ENCODE results near the gene TUT4.
"Not testable (repeated sequence)": the region's sequence is repeated elsewhere in the genome, so short reads cannot be mapped to it uniquely, and the experiment has no call there.

The TUT4 gene, protein sequence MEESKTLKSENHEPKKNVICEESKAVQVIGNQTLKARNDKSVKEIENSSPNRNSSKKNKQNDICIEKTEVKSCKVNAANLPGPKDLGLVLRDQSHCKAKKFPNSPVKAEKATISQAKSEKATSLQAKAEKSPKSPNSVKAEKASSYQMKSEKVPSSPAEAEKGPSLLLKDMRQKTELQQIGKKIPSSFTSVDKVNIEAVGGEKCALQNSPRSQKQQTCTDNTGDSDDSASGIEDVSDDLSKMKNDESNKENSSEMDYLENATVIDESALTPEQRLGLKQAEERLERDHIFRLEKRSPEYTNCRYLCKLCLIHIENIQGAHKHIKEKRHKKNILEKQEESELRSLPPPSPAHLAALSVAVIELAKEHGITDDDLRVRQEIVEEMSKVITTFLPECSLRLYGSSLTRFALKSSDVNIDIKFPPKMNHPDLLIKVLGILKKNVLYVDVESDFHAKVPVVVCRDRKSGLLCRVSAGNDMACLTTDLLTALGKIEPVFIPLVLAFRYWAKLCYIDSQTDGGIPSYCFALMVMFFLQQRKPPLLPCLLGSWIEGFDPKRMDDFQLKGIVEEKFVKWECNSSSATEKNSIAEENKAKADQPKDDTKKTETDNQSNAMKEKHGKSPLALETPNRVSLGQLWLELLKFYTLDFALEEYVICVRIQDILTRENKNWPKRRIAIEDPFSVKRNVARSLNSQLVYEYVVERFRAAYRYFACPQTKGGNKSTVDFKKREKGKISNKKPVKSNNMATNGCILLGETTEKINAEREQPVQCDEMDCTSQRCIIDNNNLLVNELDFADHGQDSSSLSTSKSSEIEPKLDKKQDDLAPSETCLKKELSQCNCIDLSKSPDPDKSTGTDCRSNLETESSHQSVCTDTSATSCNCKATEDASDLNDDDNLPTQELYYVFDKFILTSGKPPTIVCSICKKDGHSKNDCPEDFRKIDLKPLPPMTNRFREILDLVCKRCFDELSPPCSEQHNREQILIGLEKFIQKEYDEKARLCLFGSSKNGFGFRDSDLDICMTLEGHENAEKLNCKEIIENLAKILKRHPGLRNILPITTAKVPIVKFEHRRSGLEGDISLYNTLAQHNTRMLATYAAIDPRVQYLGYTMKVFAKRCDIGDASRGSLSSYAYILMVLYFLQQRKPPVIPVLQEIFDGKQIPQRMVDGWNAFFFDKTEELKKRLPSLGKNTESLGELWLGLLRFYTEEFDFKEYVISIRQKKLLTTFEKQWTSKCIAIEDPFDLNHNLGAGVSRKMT (N-terminal part only)

DNA sequence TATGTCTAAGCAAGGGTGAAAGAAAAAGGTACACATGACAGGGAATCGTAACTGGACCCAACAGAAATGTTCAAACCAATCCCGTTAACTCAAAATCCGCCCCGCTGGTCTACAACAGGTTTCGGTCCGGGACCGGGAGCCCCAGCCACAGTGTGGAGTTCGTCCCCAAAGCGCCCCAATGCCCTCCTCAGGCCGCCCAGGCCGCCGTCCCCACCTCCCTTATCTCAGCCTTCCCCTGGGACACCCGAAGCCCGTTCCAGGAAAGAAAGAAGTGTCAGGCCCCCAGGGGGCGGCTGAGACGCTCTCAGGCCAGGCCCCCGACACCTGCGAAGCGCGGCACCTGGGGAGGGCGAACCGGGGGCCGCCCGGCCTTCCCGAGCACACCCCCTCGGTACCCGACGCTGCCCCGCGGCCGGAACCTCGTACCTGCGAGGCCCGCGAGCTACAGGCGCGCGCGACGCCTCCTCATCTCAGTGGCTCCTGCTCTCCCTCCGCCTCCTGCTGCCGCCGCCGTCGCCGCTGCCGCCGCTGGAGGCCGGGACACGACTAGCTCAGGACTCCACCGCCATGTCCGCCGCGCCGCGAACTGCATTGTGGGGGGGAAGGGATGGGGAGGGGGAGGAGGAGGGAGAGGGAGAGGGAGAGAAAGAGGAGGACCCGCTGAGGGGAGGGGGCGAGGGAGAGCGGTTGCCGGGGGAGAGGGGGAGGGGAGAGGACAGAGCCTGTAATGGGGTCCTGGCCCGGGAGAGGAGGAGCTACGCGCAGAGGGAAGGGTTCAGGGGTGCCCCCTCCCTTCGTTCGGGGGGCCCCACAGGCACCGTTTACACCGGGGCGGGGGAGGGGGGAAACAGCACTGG, at the start of gene TUT4:
Gene TUT4 (minus strand): TSS at position 588 of the 857 bp plus-strand sequence. CDS start 26,812 bp downstream, outside the sequence.
- peak; percentile 53 to 55 for DNase-seq (ENCODE audit: low read depth in 2 of 2)

DNA sequence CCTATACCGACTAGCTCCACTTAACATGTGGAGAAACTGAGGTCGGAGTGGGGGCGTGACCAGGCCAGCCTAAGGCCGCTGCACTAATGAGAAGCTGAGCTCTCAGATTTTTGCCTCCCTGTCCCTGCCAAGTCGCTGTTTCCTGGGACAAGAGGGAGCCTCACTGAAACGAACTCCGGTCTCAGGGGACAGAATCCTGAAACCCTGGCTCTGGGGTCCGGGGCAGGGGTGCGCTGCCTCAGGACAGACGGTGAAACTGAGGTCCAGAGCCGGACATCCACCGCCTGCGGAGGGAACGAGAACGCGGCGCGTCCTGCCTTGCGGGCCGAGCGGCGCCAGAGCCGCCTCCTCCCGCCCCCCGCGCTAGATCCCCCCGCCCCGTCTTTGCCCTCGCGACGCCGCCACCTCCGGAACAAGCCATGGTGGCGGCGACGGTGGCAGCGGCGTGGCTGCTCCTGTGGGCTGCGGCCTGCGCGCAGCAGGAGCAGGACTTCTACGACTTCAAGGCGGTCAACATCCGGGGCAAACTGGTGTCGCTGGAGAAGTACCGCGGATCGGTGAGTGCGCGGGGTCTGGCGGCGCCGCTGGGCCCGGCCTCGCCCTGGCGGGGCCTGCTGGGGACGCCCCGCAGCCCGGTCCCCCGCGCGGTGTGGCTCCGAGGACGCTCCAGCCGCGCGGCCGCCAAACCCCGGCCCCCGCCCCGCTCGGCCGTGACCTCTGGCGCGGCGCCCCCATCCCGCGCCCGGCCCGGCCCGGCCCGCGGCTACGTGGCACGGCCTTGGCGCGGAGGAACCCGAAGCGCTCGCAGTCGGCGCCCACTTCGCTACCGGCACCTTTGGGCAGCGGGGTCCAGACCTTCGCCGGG, 49.3 kb upstream of the TUT4 start, which contains the start of gene GPX7:
Gene GPX7 (plus strand): TSS at position 381 of the 865 bp plus-strand sequence. CDS start 39 bp downstream, at position 420.
- peak in 1 of 2 experiments; percentile 23 for DNase-seq (ENCODE audit: low read depth in 2 of 2)

DNA sequence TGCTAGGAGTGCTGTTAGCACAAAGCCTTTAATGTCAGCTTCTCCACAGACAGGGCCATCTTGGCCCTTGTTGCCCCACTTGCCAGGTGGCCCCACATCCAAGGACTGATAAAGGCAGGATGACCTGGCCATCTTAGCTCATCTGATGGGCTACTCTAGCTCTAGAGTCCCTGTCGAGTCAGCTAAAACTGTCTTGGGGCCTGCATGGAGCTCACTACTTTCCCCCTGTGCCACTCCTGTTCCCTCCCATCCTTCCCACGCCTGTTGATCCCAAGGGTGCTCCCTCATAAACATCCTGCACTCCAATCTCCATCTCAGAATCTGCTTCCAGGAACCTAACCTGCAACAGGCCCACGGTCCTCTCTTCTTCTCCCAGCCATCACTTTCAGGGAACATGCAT, 48.6 kb upstream of the TUT4 start:
- DNase-seq (ENCODE audit: low read depth in 2 of 2): no peak

DNA sequence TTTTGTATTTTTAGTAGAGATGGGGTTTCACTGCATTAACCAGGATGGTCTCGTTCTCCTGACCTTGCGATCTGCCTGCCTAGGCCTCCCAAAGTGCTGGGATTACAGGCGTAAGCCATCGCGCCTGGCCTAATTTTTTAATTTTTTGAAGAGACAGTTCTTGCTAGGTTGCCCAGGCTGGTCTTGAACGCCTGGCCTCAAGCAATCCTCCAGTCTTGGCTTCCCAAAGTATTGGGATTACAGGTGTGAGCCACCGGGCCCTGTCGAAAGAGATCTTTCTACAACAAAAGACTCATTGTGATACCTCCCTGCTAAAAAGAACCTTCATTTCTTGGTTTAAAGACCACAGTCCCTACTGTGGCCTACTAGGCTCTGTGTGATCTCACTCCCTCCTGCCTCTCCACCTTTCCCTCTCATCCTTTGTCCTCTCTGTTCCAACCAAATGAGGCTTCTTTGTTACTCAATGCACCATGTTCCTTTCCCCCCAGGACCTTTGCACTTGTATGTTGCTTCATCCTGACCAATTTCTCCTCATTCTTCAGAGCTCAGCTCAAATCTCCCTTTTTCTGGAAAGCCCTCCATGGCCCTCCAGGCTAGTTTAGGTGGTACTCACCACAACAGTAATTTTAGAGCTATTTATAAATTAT, 47.8 kb upstream of the TUT4 start:
- no peak for DNase-seq (ENCODE audit: low read depth in 2 of 2)

DNA sequence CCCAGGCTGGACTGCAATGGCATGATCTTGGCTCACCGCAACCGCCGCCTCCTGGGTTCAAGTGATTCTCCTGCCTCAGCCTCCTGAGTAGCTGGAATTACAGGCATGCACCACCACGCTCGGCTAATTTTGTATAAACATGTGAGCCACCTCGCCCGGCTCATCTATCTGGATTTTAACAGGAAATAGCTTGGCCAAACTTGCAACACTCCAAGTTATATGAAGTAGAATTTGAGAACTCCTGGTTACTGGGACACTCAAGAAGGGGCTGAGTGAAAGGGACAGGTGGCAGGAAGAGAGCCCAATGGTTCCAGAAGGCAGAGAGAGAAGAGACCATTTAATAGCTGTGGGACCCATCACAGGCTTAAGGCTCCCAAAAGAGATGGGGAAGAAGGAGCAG, 46.3 kb upstream of the TUT4 start:
- DNase-seq (ENCODE audit: low read depth in 2 of 2): no peak

DNA sequence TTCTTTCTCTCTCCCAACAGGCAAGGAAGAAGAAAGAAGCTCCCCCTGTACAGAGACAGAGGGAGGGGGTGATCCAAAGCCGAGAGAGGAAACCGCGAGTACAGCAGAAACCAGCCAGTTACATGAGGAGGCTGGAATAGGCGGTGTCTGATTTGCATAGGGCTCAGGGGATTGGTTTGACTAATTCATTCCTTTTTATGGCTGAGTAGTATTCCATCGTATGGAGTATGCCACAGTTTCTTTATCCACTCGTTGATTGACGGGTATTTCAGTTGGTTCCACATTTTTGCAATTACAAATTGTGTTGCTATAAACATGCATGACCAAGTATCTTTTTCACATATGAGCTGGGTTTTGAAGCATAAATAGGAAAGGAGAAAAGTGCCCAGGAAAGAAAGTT, 45.8 kb upstream of the TUT4 start:
- DNase-seq (ENCODE audit: low read depth in 2 of 2): no peak

DNA sequence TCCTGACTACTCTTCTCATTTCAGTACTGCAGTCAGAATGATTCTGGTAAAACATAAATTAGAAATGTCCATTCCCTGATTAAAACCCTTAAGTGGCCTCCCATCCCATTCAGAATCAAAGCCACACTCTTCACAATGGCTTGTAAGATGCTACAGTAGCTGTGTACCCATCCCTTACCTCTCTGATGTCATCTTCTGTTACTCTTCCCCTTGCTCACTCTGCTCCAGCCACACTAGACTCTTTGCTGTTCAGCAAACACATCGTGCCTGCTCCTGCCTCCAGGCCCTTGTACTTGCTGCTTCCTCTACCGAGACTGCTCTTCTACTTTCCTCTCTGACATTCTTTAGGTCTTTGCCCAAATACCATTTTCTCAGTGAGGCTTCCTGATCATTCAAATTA, 45.0 kb upstream of the TUT4 start:
- DNase-seq (ENCODE audit: low read depth in 2 of 2): no peak

DNA sequence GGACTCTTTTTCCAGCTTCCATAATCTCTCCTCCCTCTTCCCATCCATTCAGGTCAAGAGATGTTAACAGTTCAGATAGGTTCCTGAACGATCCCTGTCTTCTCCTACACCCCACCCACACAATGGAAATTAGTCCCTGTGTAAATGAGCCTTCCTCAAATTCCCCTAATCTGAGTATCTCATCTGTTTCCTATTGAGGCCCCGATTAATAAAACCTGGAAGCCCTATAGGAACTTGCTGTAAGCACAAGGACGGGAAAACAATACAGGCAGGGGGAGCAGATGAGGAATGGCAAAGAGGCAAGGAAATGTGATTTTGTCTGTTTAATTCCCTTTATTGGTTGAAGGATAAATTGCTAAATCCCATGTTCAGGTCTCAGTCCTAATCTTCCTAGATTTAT, 42.2 kb upstream of the TUT4 start:
- no peak for DNase-seq (ENCODE audit: low read depth in 2 of 2)

DNA sequence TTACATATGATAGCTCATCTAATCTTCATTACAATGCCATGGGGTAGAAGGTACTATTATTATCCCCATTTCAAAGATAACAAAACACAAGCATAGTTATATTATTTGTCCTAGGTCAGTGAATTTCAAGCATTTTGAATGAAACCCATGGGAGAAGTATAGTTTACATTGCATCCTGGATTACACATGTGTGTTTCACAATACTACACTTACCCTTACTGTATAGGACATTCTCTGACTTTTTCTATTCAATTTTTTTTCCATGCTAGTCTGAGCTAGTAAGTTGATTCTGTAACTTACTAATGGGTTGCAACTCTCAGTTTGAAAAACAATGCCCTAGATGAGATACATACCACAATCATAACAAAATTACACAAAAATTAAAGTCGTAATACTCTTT, 40.6 kb upstream of the TUT4 start:
- no peak for DNase-seq (ENCODE audit: low read depth in 2 of 2)

DNA sequence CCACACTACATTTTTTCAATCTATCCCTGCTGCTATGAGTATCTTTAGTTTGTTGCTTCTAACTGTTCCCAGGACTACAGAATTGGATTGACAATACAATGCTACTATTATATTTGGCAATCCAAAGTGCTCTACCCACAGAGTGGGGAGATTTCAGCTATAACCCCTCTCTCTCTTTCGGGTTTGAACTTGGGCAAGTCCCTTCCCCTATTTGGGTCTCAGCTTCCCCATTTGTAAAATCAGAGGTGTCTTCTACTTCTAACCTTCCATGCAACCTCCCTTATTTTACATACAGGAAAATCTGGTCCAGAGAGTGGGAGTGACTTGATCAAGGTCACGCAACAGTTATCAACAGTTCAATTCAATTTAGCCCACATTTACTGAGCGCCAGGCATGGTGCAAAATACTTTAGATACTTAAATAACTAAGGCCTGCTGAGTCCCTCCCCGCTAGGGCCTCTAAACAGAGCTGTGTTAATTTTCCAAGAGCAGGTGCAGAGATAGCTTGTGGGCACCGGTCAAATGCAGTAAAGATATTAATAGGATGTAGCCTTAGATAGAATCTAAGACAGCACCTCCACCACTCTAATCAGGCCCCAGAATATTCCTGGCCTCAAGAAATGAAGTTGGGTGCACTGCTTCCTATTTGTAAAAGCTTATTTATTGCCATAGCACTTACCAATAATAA, 39.9 kb upstream of the TUT4 start:
- DNase-seq (ENCODE audit: low read depth in 2 of 2): no peak

DNA sequence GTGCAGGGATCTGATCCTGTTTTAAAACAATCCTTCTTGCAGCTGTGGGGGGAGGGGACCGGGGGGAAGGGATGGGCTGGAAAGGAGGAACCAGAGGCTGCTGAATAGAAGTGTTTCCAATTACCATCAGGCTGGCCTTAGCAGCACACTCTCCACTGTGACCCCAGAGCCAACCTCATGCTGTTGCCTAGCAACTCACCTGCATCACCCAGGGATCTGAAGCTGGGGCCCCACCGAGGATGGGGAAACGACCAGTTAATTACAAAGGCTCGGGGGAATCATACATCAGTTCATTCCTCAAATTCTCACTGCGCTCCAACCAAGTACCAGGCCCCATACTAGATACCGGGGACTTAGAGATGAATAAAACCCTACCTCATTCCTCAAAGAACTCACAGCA, 37.4 kb upstream of the TUT4 start:
- DNase-seq (ENCODE audit: low read depth in 2 of 2): no peak

DNA sequence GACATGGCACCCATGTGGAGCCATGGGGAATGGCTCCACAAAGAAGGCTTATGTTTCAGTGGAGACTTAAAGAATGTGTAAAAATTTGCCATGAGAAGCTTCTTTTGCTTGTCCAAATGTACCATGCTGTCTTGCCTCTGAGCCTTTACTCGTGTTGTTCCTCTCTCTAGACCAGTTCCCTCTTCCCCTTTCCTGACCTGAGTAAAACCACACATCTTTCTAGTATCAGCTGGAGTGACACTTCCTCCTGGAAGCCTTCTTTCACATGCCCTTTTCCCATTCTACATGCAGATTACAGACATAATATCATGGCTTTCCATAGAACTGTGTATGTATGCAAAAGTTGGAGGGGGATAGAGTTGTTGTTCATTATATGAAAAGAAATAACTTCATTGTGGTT, 35.6 kb upstream of the TUT4 start:
- DNase-seq (ENCODE audit: low read depth in 2 of 2): no peak

DNA sequence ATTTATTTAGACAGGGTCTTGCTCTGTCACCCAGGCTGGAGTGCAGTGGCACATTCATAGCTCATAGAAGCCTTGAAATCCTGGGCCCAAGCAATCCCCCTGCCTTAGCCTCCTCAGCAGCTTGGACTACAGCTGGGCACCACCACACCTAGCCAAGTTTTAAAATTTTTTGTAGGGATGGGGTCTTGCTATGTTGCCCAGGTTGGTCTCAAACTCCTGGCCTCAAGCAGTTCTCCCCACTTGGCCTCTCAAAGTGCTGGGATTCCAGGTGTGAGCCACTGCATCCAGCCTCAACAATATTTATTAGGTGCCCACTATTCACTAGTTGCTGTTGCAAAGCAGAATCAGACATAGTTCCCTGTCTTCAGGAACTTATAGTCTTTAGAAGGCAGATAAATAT, 35.1 kb upstream of the TUT4 start:
- no peak for DNase-seq (ENCODE audit: low read depth in 2 of 2)

DNA sequence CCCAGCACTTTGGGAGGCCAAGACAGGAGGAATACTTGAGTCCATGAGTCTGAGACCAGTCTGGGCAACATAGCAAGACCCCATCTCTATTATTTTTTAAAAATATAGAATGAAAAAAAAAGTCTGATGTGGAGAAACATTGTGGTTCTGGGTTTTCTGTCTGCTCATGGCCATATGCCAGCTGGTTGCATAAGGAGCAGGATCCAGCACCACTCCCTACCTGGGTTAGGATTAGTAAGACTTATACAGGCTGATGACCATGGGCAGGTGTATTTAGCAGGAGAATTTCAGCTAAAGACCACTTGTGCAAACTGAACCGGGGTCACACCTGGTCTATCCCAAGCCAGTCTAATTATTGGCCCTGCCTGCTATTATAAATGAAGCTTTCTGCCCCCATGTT, 32.6 kb upstream of the TUT4 start:
- no peak for DNase-seq (ENCODE audit: low read depth in 2 of 2)

DNA sequence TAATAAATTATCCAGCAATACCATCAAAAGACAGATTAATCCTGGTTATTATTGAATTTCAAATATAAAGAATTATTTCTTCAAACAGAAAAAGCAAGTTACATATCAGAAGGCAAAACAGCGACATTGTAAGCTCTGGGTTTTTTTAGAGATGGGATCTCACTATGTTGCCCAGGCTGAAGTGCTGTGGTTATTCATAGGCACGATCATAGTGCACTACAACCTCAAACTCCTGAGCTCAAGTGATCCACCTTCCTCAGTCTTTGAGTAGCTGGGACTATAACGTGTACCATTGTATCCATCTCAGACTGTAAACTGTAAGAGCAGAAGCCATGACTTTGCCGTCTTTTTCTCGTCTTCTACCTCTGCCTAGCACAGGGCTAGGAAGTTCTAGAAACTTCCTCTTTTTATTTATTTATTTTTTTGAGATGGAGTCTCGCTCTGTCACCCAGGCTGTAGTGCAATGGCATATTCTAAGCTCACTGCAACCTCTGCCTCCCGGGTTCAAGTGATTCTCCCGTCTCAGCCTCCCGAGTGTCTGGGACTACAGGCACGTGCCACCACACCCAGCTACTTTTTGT, 29.3 kb upstream of the TUT4 start:
- no peak for DNase-seq (ENCODE audit: low read depth in 2 of 2)

DNA sequence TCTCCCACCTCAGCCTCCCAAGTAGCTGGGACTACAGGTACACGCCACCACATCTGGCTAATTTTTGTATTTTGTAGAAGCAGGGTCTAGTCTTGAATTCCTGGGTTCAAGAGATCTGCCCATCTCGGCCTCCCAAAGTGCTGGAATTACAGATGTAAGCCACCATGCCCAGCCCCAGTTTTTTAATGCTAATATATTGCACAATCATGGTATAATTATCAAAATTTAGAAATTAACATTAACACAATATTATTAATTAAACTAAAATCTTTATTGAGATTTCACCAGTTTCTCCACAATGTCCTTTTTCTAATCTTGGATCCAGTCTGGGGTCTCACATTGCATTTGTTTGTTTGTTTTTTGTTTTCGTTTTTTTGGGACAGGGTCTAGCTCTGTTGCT, 27.4 kb upstream of the TUT4 start:
- DNase-seq (ENCODE audit: low read depth in 2 of 2): no peak

DNA sequence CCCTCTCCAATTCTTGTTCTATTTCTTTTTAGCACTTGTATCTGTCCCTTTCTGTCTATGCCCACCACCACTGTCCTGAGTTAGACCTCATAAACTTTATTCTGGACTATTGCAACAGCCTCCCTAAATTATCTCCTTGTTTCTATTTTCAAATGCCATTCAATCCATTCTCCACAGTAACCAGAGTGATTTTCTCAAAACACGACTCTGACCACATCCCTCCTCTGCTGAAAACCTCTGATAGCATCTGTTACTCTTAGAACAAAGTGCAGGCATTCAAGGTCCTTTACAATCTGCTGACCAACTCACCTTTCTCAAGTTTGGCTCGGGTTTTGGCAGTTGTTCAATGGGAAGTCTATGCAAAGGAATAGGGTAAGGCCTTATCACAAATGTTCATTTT, 26.5 kb upstream of the TUT4 start:
- DNase-seq (ENCODE audit: low read depth in 2 of 2): no peak

DNA sequence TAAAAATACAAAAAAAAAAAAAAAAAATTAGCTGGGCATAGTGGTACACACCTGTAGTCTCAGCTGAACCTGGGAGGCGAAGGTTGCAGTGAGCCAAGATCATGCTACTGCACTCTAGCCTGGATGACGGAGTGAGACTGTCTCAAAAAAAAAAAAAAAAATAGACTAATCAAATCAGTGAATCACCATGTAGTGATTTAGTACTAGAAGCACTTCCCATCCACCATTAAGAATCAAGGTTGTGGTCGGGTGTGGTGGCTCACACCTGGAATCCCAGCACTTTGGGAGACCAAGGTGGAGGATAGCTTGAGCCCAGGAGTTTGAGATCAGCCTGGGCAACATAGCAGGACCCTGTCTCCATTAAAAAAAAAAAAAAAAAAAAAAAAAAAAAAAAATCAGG, 25.2 kb upstream of the TUT4 start:
- not testable (repeated sequence) for DNase-seq (ENCODE audit: low read depth in 2 of 2)

DNA sequence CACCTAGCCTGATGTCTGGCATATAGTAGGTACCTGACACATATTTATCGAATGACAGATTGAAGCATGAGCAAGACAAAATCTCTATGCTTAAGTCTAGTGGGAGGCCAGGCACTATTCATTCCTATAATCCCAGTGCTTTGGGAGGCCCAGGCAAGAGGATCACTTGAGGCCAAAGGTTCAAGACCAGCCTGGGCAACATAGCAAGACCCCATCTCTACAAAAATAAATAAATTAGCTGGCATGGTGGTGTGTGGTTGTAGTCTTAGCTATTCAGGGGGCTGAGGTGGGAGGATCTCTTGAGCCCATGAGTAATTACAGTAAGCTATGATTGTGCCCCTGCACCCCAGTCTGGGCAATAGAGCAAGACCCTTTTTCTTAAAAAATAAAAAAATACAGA, 23.2 kb upstream of the TUT4 start:
- DNase-seq (ENCODE audit: low read depth in 2 of 2): no peak
